Fibroblast of villous mesenchyme (primary cell): ENCODE data around the gene PRUNE2. TPM values are rescaled to one million over a fixed set of nuclear protein-coding genes. Genes with fewer than 3 reads are reported as not detected.

Experiments used
- DNase-seq: peaks from one replicate; pipeline ENCODE4 v3.0.0-alpha.2; 2010; ENCODE audit warnings: low read depth
- H3K4me3 ChIP-seq: 2 replicates; pipeline ENCODE4 v1.5.1; 2011; ENCODE audit warnings: low read depth, mild to moderate bottlenecking, low read length
- CTCF ChIP-seq: IDR thresholded peaks from 2 replicates; pipeline ENCODE4 v1.5.1; 2012; ENCODE audit warnings: low read depth, mild to moderate bottlenecking, low read length; ENCODE audit not compliant: insufficient read depth
- total RNA-seq: library from RNA; depleted of rRNA; stranded (reverse); fragments of >200 nt; gene quantifications from 2 replicates; pipeline ENCODE4 v1.2.3, GENCODE V29; 2012

The PRUNE2 gene
- total RNA-seq, 1 donor, result 14.2 TPM

DNA sequence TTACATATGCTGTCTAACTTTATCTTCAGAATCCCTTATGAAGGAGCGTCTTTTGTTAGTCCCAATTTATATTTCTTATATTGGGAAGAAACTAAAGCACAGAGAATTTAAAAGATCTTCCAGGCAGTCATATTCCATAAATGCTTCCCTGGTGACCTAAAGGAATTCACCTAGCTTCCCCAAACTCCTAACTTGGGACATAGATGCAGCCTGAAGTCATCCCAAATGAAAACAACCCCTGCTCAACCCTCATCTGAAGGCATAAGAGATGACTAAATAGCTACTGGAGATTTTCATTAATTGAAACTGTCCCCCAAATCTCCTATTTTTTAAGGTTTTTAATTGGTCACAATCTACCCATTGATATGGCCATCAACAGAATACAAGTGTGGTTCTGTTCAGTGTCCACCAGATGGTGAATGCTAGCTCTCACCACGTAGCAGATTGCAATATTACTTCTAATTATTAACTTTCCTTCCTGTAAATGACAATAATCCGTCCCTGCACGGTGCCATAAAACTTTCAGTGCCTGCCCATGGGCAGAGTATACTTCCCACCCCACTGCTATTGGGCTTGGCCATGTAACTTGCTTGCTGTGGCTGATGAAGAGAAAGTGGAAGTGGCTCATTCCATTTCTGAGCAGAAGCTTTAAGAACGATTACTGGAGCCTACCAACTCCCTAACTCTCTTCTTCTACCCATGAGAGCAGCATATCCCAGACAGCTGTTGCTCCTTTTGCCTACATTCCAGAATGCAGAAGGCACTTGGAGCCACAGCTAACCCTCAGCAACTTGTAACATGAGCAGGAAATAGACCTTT is 18.7 kb downstream of the PRUNE2 start:
- no peak overlapping the region for H3K4me3 ChIP-seq
- DNase-seq, result no peak
- no peak for TF ChIP-seq CTCF

- no peak for TF ChIP-seq CTCF
- DNase-seq, result no peak
- H3K4me3 ChIP-seq, result no peak overlapping the region
Measured at GRCh38 chr9:76886318-76886717, 19.6 kb downstream of the PRUNE2 start.

GRCh38 chr9:76884823-76885222 is 21.1 kb downstream of the PRUNE2 start:
- no peak for TF ChIP-seq CTCF
- H3K4me3 ChIP-seq, result no peak overlapping the region
- no peak for DNase-seq

DNA sequence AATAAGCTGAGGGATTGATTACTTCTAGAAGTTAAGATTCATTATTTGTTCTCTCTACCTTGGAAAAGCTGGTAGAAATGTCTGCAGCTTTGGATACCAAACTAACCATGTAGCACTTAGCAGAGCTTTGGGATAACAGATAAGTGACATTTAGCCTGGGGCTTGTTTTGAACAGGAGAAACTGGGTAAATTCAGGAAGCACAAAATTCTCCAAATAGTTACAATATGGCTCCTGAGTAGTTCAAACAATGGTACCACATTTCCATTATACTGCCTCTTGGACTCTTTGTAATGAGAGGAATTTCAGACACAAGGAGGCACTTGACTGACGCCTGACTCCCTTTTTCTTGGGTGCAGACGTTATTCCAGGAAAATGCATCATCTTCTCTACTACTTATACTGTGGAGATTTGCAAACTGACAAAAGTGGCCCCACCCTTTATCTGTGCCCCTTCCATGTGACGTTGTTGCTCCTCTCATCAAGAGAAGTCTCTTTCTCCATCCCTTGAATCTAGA is 22.5 kb downstream of the PRUNE2 start:
- no peak for TF ChIP-seq CTCF
- DNase-seq, result no peak
- H3K4me3 ChIP-seq, result no peak overlapping the region

- no peak for DNase-seq
- no peak overlapping the region for H3K4me3 ChIP-seq
- no peak for TF ChIP-seq CTCF
Measured at GRCh38 chr9:76882686-76883085, 23.2 kb downstream of the PRUNE2 start.

GRCh38 chr9:76880210-76880609 is 25.7 kb downstream of the PRUNE2 start:
- no peak for TF ChIP-seq CTCF
- H3K4me3 ChIP-seq, result no peak overlapping the region
- no peak for DNase-seq
